NOMO-1 (cell line): ENCODE results near the gene MTUS2.

Experiments
- DNase-seq, 2 experiments: peaks; one replicate each; lab custom pipeline; 2025; ENCODE audit not compliant: unreplicated experiment in 2 of 2; lab: John Stamatoyannopoulos, UW

The MTUS2 gene

DNA sequence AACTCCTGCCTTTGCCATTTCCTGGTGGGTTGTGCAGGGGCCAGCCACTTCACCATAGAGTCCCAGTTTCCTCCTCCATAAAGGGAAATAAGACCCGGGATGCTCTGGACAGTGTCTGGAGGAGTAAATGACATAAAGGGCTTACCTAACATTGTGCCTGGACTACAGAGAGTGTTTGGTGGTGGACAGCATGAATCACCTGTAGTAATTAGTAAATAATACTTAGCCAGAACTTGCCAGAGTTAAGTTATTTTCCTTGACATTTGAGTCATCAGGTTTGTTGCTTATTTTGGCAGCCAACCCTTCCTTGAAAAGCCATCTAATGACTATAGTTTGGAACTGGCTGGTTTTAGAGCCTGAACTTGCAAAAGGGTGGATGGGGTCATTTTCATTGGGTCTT, 616.2 kb downstream of the MTUS2 start:
- no peak for DNase-seq

DNA sequence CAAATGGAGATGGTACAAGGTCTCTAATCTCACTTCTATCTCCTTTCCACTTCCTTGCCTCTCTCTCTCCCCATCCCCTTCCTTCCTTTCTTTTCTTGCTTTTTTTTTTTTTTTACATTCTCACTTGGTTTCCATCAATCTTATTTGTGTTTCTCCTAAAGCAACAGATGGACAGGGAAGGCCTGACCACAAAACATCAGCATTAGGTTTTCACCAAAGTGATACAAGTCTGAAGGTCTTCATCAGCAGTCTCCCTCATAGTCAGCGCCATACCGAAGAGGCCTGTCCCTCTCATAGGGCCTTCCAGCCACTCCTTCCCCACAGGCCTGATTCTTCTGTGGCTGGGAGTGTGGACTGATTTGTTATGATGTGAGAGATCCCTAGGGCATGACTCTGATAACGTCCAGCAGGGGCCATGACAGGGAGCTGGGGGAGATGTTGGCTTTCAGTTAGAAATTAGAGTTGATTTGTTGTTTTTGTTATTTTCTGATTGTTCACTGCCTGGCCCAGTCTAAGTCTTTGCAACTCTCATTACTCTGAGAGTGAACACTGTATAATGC, 616.7 kb downstream of the MTUS2 start:
- DNase-seq, result no peak

GRCh38 chr13:29438769-29439168, 618.6 kb downstream of the MTUS2 start:
- no peak for DNase-seq

GRCh38 chr13:29439601-29440388, 619.7 kb downstream of the MTUS2 start:
- no peak for DNase-seq

- no peak for DNase-seq
Observed at GRCh38 chr13:29441306-29441705, 621.2 kb downstream of the MTUS2 start.

- no peak for DNase-seq
Observed at GRCh38 chr13:29446016-29446415, 625.9 kb downstream of the MTUS2 start.

DNA sequence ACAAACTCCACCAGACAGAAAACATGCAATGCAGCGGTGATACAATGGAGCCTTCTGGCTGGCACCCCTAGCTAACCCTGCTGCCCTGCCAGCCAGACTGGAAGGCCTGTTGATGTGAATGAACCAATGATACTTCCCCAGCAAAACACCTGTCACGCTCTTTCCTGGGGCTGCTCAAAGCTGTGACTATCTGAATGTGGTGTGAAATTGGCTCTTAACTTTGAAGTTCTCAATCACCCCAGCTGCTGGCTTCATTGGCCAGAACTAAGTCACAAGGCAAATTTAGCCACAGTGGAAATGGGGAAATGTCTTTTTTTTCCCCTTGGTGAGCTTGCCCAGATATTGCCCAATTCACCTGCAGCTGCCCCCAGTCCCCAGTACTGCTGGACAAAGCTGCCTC, 628.0 kb downstream of the MTUS2 start:
- peak; percentile 66 to 78 for DNase-seq

GRCh38 chr13:29449726-29450125, 629.6 kb downstream of the MTUS2 start:
- no peak for DNase-seq

DNA sequence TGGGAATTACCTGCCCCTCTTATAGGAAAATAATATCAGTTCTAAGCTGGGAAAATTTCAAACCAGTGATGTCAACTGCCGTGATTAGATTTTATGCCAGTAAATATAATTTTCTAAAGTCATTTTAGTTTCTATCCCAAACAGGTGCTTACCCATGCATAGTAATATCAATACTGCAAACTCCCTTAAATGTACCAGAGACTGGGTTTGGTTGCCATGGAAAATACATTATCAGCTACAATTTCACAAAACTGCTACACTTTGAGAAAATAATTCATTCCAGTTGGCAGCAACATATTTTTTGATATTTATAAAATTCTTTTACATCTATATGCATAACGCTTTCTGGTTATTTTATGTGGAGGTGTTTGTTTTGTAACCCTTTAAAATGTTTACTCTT, 631.8 kb downstream of the MTUS2 start:
- DNase-seq, result no peak

DNA sequence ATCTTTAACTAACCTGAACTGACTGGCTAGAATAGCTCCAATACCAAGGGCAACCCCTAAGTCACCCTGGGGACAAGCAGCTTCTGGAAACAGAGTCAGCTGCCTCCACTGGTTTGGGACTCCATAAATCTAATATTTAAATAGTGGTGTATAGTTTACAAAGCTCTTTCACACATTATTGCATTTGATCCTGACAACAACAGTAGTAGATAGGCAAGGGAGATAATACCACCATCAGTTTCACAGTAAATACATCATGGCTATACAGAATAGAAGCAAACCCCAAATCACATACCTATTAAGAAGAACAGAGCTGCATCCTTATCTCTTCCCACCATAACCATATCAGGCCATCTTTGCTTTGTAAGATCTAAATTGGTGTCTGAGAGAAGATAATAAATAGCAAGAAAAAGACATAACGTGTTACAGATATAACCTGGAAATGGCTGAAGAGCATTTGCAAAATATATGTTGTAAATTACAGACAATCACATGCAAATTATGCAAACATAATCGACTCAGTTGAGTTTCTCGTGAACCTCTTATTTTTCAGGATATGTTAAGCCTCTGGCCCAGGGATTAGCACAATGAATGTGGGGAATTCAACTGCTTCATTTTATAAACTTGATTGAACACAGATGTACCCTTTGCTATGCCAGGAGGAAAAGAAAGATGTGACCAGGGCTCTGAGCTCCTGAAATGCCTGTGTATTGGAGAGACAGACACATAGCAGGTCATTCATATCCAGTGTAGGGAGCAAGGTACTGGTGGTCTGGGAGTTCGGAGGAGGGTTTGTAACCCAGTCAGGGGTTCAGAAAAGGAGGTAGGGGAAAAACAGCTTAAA, 632.9 kb downstream of the MTUS2 start:
- DNase-seq, result no peak

- DNase-seq, result no peak
Observed at GRCh38 chr13:29453617-29454011, 633.5 kb downstream of the MTUS2 start.

DNA sequence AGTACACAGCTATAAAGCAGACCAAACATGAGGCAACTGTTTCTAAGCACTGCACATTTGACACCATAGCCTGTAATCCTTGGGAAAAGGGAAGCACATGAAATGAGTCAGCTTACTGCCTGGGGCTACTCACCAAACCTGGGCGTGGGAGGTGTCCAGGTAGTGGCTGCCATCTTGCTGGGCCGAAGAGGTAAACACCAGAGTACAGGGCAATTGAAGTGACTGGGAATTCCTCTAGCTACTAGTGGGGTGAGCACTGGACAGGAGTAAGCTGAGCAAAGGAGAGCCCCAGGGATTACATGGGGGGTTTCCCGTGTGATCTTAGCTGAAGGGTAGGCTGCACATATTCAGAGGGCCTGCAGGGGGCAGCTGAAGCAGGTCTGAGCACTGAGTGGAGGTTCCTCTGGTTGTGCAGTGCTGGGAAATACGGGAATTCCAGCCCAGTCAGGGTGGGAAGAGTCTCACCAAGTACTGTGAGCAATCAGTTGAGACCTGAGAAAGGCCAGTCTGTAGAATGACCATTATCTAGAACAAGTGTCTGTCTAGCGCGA, 634.9 kb downstream of the MTUS2 start:
- DNase-seq, result peak in 1 of 2 experiments; percentile 32

- DNase-seq, result no peak
Observed at GRCh38 chr13:29456419-29456818, 636.3 kb downstream of the MTUS2 start.

DNA sequence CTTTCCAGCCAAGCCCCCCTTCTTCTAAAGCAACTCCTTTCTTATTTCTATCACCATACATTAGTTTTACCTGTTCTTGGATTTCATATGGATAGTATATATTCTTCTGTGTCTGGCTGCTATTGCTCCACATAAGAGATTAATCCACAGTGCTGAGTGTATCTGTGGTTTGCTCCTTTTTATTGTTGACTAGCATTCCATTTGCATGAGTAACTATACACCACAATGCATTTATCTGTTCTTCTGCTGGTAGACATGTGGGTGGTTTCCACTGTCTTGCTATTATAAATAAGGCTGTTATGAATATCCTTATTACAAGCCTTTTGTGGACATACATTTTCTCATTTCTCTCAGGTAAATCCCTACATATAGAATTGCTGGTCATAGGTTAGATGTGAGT, 637.2 kb downstream of the MTUS2 start:
- no peak for DNase-seq

- DNase-seq, result no peak
Observed at GRCh38 chr13:29458419-29458818, 638.3 kb downstream of the MTUS2 start.

GRCh38 chr13:29459813-29460355, 639.7 kb downstream of the MTUS2 start:
- DNase-seq, result no peak

DNA sequence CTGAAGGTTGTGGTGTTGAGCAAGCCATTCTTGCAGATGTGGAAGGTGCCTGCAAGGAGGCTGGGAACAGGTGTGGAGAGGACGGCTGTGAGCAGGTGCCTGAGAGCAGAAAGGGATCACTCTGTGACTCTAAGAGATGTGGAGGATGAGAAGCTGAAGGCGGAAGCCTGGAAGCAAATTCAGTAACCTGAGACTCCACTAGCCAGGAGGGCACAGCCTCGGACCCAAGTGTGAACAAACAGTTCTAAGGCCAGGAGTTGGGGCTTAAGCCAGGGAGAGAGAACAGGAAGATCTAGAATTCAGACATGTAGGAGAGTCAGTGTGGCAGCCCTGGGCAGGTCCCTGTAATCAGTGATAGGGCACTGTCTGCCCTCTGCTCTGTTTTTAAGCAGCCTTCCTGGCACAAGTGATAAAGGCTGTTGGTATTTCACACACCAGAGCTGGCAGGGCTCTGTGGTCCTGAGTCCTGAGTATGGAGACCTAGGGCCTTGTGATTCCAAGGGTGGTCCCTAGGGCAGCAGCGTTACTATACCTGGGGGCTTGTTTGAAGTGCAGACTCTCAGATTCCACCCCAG, 644.1 kb downstream of the MTUS2 start:
- DNase-seq, result no peak

GRCh38 chr13:29465741-29466293, 645.7 kb downstream of the MTUS2 start:
- DNase-seq, result no peak

DNA sequence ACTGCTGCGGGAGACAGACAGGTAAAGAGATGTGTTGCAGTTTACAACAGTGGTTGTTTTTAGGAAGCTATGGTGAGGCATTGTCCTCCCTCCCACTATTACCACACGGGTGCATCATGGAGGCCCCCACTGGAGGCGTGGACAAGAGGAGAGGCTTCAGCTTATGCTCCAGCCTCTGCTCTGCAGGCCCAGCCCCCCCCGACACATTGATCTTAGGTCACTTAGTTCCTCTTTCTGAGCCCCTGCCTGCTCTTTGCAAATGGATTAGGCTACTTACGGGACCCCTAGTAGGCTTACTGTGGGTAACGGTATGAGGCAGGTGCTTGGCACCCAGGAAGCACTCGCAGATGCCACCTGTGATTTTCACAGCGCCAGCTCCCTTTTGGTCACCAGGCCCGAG, 651.4 kb downstream of the MTUS2 start:
- DNase-seq, result peak; percentile 85 to 86

DNA sequence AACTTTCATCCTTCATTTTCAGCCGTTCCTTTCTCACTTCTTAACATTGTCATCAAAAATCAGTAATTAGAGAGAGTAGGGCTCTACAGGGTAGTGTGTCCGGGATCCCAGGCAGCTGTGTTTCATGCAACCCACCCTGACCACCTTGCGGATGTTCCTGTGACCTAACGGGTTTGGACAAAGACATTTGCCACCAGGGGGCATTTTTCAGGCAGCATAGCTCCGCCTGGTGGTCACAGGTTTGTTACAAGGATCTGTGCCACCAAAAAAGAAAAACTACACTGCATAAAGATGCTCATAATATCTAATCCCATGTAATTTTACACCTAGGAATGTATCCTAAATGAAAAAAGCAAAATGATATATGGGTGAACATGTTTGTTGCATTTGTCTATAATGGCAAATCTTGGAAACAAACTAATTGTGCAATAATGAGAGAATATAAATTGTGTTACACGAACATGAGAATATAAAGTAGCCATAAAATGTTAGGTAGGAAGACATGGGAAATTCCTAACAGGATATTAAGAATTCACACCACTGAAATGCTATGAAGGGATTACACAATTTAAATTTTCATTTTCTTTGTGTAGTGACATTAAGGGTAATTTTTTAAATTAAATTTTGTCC, 652.3 kb downstream of the MTUS2 start:
- DNase-seq, result peak; percentile 58 to 80
